Mesodermal cell (in vitro differentiated cells): ENCODE results near the gene MCC.

Source experiments
- H3K27ac ChIP-seq: 2 replicates; pipeline ENCODE4 v1.7.0; 2013; ENCODE audit warnings: mild to moderate bottlenecking, low read depth, low read length, moderate library complexity; ENCODE audit not compliant: severe bottlenecking
- H3K36me3 ChIP-seq: 2 replicates; pipeline ENCODE4 v1.7.1; 2013; ENCODE audit warnings: mild to moderate bottlenecking, low read length, moderate library complexity; ENCODE audit not compliant: control insufficient read depth, insufficient read depth
- H3K4me1 ChIP-seq: one replicate; pipeline ENCODE4 v1.7.1; 2013; ENCODE audit warnings: mild to moderate bottlenecking, low read length; ENCODE audit not compliant: insufficient read depth, control insufficient read depth, poor library complexity, severe bottlenecking
- H3K4me3 ChIP-seq: 2 replicates; pipeline ENCODE4 v1.7.0; 2013; ENCODE audit warnings: low read length, control low read depth, mild to moderate bottlenecking; ENCODE audit not compliant: insufficient read depth, poor library complexity, severe bottlenecking; ENCODE audit errors: extremely low read depth
- H3K9me3 ChIP-seq: 2 replicates; pipeline ENCODE4 v1.7.1; 2013; ENCODE audit warnings: mild to moderate bottlenecking, low read length, moderate library complexity; ENCODE audit not compliant: control insufficient read depth
- WGBS, 2 experiments: methylation state at CpG; one replicate each; pipeline ENCODE4 v1.1.5; 2013; ENCODE audit warnings: missing lambda C conversion rate in 2 of 2; ENCODE audit not compliant: insufficient coverage in 2 of 2; 5-methylcytosine and 5-hydroxymethylcytosine counted together

The MCC gene

DNA sequence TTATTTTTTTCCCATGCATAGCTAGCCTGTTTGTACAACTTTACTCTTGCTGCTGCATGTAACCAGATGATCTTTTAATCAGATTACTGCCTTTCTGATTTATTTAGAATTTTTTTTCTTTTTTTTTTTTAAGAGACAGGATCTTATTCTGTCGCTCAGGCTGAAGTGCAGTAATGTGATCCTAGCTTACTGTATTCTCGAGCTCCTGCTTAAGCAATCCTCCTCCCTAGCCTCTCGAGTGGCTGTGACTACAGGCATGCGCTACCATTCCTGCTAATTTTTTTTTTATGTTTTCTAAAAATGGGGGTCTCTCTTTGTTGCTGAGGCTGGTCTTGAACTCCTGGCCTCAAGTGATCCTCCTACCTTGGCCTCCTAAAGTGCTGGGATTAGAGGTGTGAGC is 502.0 kb downstream of the MCC start:
- H3K36me3 ChIP-seq: peaks cover 59% of the 10 kb centered on the region
- no peak overlapping the region for H3K4me3 ChIP-seq
- WGBS, 2 experiments: 100% methylated on average over 2 to 4 of the region's 4 CpGs
- no peak overlapping the region for H3K27ac ChIP-seq
- H3K9me3 ChIP-seq: no peaks in the 10 kb centered on the region
- peaks cover 4% of the 10 kb centered on the region for H3K4me1 ChIP-seq

- Histone ChIP-seq H3K36me3 (peaks cover 52% of the 10 kb centered on the region), H3K4me1 (peaks cover 4% of the 10 kb centered on the region), H3K4me3 (no peak overlapping the region), H3K9me3 (no peaks in the 10 kb centered on the region), H3K27ac (no peak overlapping the region)
- 69 to 92% methylated on average over 1 to 2 of the region's 2 CpGs for WGBS, 2 experiments
Observed at GRCh38 chr5:112983363-112983762, 504.9 kb downstream of the MCC start.

DNA sequence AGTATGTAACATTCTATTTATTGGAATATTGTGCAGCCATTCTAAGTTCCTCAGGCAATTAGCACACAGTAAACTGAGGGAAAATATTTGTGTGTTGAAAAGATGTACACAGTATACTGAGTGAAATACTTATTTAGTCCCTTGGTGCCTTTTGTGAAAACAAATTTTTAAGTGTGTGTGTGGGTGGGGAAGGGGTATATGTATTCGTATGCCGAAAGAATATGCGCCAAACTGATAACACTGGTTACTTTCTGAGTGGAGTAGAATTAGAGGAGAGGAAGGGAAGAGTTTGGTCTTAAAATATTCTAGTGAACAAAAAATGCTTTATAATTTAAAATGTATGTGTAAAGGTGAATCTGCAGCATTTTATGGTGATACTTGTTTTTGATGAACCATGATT is 508.5 kb downstream of the MCC start:
- peak overlapping the region; percentile 3 for H3K4me3 ChIP-seq
- peaks cover 31% of the 10 kb centered on the region for H3K36me3 ChIP-seq
- WGBS, 2 experiments: 87 to 93% methylated on average over 3 of the region's 3 CpGs
- H3K9me3 ChIP-seq: no peaks in the 10 kb centered on the region
- H3K27ac ChIP-seq: no peak overlapping the region
- H3K4me1 ChIP-seq: peaks cover 4% of the 10 kb centered on the region

DNA sequence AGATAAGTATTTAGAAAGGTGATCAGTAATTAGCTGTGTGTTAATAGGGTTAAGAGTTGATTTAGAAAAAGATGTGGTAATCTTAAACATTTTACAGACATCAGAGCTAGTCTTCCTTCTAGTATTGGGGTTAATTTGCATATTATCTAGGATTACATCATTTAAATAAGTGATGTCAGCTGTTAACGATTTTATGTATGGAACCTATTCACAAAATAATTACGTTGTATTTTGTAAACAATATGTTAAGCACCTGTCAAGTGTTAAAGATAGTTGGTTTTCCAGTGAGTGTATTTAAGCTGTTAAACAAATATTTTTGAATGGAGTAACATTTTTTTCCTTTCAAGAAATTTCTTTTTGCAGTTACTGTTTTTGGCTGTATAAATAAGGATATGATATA is 509.4 kb downstream of the MCC start:
- no peak overlapping the region for H3K27ac ChIP-seq
- H3K4me1 ChIP-seq: peaks cover 4% of the 10 kb centered on the region
- WGBS, 2 experiments: no CpG with 5 or more reads among the region's 2 CpGs
- H3K4me3 ChIP-seq: no peak overlapping the region
- H3K36me3 ChIP-seq: peaks cover 25% of the 10 kb centered on the region
- H3K9me3 ChIP-seq: no peaks in the 10 kb centered on the region

DNA sequence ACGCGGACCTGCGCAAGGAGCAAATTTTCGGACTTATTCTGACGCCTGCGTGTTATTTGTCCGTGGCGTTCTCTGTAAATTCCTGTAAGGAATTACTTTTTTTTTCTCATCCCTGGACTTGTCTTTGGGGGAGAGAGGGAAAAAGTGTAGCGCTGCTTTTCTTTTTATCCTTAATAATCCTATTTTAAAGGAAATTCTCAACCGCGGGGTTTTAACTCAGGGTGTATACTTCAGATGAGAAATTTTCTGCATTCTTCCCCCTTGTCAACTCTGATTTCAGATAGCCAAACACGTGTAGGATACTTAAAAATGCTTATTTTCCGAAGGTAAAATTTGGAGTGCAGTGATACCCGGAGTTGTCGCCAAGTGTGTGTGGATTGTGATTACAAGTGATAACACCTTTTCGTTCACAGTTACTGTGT is 510.8 kb downstream of the MCC start:
- Histone ChIP-seq H3K4me3 (peak overlapping the region; percentile 93), H3K4me1 (no peaks in the 10 kb centered on the region), H3K36me3 (peaks cover 18% of the 10 kb centered on the region), H3K9me3 (no peaks in the 10 kb centered on the region), H3K27ac (peak overlapping the region; percentile 85)
- 0 to 1% methylated on average over 1 to 7 of the region's 16 CpGs for WGBS, 2 experiments

DNA sequence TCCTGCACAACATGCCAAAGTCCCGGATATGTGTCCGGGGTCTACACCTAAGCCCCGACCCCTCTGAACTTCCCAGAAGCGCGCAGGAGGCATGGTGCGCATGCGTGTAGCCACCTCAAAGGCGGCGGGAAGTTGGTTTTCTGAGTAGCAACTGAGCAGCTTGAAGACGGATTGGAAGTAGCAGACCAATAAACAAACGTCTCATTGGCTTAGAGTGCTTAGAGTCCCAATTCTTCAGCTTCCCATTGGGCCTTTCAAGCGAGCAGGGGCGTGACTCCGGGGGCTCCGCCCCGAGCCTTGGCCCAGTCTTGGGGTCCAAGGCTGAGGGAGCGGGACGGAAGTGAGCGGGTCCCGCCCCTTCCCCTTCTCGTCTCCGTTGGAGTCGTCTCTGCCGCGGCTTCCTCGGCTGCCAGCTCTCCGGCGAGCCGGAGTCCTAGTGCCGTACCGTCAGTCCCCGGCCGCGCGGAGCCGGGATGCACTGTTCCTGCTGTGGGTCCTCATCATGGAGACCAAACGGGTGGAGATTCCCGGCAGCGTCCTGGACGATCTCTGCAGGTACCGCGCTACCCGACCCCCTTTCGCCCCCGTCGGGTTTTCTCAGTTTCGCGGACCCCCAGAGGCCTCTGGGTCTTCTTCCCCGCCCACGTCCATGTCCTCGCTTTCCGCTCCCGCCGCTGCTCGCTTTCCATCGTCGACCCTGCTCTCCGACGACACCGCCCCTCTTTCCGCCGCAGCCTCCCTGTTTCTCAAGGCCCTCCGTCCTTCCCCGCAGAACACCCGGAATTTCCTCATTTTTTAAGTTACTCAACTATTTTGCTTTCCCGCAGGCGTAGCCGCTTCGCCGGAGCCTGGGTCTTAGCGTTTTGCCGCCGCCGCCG is 511.6 kb downstream of the MCC start, which contains the start of gene DCP2:
TSS of gene DCP2 (plus strand) at position 367 of the 878 bp plus-strand sequence. CDS start at position 503, 136 bp downstream.
- WGBS, 2 experiments: 0 to 1% methylated on average over 54 to 74 of the region's 75 CpGs
- H3K36me3 ChIP-seq: peaks cover 10% of the 10 kb centered on the region
- no peaks in the 10 kb centered on the region for H3K4me1 ChIP-seq
- no peaks in the 10 kb centered on the region for H3K9me3 ChIP-seq
- peak within 1 kb of the TSS; percentile 93 for H3K4me3 ChIP-seq
- H3K27ac ChIP-seq: peak within 1 kb of the TSS; percentile 85

GRCh38 chr5:112975721-112976431 is 512.4 kb downstream of the MCC start:
- WGBS, 2 experiments: 40 to 44% methylated on average over 10 to 11 of the region's 11 CpGs
- Histone ChIP-seq H3K27ac (peak overlapping the region; percentile 67), H3K9me3 (no peaks in the 10 kb centered on the region), H3K4me3 (peak overlapping the region; percentile 93), H3K4me1 (no peaks in the 10 kb centered on the region), H3K36me3 (peaks cover 3% of the 10 kb centered on the region)

GRCh38 chr5:112974901-112975300 is 513.4 kb downstream of the MCC start:
- H3K9me3 ChIP-seq: no peaks in the 10 kb centered on the region
- 83 to 100% methylated on average over 1 of the region's 1 CpG for WGBS, 2 experiments
- no peaks in the 10 kb centered on the region for H3K36me3 ChIP-seq
- H3K27ac ChIP-seq: no peak overlapping the region
- H3K4me3 ChIP-seq: no peak overlapping the region
- H3K4me1 ChIP-seq: peaks cover under 1% of the 10 kb centered on the region

DNA sequence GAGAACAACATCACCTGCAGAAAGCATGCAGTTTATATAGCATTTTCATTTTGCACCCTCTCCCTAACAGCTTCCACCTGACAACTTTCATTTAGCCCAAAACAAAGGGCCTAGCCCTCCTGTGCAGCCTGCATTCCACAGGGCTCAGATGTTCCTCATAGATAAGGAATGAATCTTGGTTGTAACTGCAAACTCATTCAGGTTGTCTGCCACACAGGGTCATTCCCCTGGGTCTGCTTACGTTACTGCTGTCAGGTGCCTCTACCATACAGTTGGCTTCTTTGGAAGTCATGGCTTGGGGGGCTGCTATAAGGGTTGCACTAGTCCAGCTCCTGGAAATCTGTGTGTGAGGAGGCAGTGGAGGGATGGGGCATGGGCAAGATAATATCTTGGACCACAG is 514.3 kb downstream of the MCC start:
- Histone ChIP-seq H3K36me3 (no peaks in the 10 kb centered on the region), H3K4me3 (no peak overlapping the region), H3K27ac (no peak overlapping the region), H3K4me1 (peaks cover 7% of the 10 kb centered on the region), H3K9me3 (no peaks in the 10 kb centered on the region)
- 83 to 100% methylated on average over 1 of the region's 1 CpG for WGBS, 2 experiments

DNA sequence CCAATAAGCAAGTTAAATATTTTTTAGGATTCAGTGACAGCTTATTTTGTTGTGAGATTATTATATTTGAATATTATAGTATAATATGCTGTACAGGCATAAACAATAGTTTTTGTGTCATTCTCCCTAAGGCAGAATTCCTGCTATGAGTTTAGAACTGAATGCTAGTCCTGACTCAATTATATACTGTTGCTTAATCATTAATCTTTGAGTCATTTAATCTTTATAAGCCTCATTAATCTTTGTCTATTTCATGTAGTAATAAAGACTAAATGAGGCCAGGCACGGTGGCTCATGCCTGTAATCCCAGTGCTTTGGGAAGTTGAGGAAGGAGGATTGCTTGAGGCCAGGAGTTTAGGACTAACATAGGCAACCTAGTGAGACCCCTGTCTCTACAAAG is 515.2 kb downstream of the MCC start:
- H3K27ac ChIP-seq: no peak overlapping the region
- H3K4me1 ChIP-seq: peaks cover 12% of the 10 kb centered on the region
- no peaks in the 10 kb centered on the region for H3K36me3 ChIP-seq
- 100% methylated on average over 1 of the region's 1 CpG; no CpG with 5 or more reads in 1 of the 2 experiments for WGBS, 2 experiments
- no peak overlapping the region for H3K4me3 ChIP-seq
- no peaks in the 10 kb centered on the region for H3K9me3 ChIP-seq
